DMS153 treated with DMSO at 0.1 percent for 48 hours (cell line): ENCODE data around the gene JCAD.
"Not testable (repeated sequence)": the region's sequence is repeated elsewhere in the genome, so short reads cannot be mapped to it uniquely, and the experiment has no call there.

Experiments used
- DNase-seq: peaks from one replicate; lab custom pipeline; 2025; ENCODE audit not compliant: unreplicated experiment; lab: John Stamatoyannopoulos, UW

JCAD gene, protein sequence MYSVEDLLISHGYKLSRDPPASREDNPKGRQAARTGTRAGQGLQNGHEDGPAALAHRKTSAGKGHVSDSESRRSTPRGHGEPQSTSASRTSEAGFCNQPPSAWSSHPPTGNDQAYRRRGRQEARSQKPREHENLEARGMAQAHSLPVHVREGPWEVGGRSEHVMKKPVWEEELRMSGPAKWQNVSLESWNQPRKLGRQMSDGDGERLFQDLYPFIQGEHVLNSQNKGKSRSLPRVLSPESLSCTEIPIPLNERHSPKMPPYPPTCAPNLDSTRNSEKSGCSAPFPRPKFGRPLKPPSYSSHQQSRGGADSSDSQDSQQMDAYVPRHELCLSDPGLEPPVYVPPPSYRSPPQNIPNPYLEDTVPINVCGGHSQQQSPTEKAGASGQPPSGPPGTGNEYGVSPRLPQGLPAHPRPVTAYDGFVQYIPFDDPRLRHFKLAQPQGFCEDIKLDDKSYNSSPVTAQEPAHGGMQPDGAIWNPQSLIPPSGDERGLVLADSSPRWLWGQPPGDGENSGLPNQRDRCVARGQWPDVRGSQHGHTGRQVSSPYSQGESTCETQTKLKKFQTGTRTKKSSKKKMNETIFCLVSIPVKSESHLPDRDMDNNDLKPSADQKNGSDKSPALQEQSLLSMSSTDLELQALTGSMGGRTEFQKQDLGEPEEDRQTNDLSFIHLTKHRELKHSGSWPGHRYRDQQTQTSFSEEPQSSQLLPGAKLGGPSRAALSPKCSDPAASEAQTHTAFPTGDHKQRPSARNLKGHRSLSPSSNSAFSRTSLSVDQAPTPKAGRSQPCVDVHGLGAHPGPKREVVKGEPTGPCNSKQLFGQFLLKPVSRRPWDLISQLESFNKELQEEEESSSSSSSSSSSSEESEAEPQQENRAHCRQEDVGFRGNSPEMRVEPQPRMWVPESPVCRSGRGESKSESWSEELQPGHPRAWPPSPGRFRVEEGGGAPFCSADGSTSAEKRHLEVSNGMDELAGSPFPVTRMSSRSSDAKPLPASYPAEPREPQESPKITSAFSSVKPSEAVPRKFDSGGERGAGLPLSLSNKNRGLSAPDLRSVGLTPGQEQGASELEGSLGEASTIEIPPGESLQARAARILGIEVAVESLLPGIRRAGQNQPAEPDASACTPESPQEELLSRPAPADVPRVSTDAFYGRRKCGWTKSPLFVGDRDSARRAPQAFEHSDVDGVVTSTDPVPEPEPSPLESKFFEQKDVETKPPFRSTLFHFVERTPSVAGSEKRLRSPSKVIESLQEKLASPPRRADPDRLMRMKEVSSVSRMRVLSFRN (N-terminal part only)

DNA sequence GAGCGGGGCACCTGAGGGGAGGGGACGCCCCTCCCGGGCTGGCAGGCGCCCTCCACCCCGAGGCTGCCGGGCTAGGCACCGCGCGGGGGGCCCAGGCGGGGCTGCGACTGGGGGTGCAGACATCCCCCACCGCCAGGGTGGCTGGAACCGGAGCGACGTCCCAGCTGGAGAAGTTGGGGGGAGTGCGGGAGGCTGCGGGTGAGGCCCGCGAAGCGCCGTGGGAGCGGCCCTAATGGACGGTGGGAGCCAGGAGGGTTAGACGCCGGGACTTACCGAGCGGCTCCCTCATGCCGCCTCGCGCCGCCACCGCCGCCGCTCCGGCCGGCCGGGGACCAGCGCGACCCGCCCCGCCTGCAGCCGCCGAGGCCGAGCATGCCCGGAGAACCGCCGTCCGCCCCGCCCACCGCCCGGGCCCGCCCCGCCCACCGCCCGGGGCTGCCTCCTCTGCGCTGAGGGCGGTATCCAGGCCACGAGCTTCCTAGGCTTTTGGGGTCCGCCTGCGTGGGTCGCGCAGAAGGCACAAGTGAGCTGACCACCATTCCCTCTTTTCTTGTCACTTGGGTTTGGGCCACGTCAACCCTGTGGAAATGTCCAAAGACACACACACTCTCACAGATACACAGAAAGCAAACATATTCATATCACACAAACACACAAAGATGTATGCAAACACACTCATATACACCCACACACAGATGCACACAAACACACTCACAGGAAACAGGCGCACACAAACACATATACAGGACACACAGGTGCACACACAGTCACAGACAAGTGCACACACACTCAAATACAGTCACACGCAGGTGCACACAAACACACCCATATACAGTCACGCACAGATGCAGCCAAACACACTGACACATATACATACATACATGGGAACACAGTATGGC is at the start of gene JCAD:
Gene JCAD, minus strand, starts transcription at position 378 of the 899 bp plus-strand sequence. CDS start 11,774 bp downstream, outside the sequence.
- DNase-seq: no peak

DNA sequence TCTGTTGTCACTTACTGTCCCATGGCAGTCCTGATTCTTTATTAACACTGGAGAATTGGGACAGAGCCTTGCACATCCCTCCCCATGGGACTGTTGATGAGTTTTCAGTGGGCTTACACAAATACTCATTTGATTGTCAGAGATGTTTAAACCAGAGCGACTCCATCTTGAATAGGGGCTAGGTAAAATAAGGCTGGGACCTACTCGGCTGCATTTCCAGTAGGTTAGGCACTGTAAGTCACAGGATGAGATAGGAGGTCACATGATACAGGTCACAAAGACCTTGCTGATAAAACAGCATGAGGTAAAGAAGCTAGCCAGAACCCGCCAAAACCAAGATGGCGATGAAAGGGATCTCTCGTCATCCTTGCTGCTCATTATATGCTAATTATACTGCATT is 47.6 kb upstream of the JCAD start:
- DNase-seq: no peak

DNA sequence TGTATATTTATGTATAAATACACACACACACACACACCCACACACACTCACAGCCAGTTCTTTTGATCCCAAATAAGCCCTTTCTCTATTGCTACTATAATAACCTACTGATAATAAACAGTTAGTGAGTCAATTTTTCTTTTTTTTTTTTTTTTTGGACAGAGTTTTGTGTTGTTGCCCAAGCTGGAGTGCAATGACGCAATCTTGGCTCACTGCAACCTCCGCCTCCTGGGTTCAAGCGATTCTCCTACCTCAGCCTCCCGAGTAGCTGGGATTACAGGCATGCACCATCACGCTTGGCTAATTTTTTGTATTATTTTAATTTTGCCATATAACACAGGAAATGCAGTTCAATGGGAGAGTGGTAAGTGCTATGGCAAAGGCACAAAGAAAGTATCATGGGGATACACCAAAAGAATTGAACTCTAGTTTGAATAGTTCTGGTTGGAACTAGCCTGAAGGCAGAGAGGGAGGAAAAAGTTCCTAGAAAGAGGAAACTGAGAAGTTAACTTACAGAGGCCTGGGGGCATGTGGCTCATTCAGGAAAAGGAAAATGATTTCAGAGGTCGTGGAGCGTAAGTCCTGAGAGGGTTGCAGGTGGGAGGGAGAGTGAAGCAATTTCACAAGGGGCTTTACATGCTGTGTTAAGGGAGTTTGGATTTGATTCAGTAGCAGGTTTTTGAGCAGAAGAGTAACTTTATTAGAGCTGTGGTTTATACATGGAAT is 44.4 kb upstream of the JCAD start:
- no peak for DNase-seq

DNA sequence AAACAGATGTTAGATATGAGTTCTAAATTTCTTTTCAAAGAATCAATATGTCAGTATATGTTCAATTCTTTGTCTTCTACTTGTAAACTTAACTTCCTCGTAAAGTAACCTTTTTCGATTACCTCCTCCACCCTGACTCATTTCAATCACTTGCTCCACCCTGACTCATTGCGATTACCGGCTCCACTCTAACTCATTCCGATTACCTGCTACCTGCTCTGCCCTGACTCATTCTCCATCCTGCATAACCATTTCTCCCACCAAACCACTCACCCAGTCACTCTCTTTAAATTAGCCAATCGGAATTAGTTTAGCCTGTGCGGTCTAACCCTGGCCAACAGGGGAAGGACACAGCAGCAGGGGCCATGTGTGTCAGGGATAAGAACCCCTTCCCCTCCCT is 40.3 kb upstream of the JCAD start:
- DNase-seq: not testable (repeated sequence)

DNA sequence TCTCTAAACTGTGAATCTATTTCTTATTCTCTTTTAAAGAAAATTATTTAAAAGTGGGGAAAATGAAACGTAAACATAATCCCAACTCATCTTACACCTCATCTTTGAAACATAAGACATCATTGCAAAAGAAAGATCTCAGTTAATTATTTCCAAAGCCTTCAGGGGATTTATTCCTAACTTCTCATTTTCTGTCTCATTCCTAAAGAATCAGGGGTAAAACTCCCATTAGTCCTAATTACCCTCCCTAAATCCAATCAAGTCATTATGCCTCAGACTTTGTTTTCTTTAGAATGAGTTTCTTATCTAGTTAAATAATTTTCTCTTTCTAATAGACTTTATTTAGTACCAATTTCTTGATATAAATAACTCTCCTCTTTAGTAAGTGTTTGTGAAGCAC is 39.7 kb upstream of the JCAD start:
- DNase-seq: no peak

DNA sequence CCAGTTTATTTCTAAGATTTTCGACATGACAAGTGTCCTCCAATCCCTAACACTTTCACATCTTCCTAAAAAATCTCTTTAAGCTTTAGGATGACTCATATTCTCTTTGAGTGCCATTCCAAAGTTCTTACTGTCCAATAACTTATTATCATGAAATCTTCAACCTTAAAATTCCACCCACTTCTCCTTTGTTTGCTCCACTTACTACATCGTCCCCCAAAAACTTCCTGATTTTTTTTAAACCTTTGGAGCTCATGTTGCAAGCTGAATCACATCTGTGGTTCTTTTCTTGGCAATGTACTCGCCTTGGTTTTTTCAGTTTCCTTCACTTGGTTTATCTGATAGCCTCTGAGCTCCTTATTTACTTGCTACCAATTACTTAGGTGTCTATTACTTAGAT is 39.2 kb upstream of the JCAD start:
- DNase-seq: no peak

DNA sequence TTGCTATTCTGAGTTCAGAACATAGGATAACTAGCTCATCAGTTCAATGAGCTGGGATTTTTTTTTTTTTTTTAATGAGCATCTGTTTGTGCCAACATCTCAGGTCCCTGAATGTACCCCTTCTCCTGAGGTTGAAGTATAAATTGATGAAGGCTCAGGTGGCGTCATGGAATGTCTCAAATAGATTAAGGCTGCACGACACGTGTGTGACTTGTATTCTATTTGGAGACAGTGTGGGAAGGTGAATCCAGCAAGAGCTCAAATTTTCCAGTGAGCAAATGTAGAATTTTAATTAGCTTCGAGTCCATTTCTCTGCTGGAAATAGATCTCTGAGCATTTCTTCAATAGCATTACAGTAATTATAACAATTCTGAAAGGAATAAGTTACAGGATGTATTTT is 37.2 kb upstream of the JCAD start:
- DNase-seq: no peak

DNA sequence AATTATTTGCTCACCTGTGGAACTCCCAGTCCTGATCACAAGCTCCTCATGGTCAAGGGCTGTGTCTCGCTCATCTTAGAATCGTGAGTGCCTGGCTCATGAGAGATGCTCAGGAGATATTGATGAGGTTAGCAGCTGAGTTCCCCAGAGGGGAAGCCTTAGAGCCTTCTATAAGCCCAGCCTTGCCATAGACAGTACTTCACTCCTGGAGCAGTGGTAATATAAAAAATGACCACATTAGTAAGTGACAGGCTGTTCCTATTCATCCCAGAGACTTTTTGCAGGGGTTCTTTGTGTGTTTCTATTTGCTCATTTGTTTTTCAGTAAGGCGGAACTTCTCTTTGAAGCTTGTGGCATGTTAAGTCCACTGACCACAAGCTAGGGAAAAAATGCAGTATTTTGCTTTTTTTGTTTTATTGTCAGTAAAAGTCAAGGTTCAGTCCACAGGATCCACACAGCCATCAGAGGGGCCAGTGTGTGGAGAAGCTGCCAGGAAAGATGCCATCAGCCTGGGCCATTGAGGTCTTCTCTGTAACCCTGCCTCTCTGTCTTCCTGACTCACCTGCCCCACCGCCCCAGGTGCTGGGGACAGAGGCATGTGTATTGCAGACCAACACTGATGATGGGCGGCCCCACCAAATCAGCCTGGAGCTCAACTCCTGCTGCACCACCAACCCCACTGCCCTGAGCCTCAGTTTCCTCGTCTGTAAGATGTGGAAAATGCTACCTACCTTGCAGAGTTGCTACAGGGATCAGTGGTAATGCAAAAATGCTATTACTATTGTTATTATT is 36.4 kb upstream of the JCAD start:
- DNase-seq: no peak

DNA sequence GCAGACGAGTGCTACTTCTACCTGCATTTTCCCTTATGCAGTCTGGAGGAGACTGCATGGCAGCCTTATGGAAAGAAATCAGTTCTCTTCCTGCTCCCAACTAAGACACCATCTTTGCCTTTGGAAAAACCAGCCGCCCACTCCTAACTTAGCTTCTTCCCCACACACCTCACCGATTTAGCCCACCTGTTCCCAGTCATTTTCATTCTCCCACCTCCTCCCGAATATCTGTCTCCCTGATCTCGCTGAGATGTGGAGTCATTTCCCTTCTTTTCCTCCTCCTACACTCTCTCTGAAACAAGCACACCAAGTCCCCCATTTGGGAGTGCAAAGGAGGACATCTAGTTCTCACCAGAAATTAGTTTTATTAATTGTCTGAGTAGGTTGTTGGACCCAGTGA is 35.2 kb upstream of the JCAD start:
- DNase-seq: no peak

DNA sequence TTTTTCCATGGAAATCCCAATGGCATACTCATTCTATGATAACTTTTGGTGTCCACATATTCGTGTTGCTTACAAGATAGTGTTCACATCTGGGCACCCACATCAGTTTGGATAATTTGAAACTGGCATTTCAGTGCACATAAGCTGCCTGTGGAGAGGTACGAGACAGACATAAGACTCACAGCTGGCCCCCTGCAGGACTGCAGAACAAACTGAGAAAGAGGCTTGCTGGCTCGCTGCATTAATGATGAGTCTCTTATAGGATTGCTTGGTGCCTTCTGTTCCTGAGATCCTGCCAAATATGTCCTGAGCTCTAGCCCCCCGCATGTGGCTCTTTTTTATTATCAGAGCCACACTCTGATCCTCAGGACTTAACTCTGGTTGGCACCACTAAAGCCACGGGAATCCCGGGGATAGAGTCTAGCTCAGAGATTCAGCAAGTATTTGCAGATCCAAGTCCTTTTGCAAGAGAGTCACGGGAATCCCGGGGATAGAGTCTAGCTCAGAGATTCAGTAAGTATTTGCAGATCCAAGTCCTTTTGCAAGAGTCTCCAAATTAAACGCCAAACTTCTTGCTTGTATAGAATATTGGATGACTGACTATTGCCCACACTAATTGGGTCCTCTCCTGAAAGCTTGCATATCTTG is 34.0 kb upstream of the JCAD start:
- DNase-seq: no peak

DNA sequence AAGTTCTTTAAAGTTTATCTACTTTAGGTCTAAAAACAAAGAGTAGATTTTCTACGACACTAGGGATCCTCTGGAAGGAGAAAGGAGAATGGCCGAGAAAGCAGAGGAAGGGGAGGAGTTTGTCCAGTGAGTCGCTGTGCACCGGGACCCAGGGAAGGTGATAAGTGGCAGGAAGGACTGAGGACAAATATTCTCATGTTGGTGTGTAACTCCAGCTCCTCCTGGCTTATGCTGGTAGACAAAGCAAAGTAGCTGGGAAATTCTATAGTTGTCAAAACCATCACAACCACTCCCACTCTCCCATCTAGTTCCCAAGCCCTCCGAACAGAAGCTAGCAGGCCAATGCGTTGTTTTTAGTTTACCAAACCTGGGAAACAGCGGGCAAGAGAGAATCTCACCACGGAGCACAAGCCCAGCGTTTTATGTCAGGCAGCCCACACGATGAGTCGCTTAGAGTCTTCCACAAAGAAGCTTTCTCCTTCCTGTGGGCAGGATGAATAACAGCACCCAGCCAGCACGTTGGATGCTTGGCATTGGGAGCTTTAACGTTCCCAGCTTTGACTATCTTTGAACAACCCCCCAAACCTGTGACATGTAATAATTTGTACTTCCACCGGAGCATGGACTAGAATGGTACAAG is 32.9 kb upstream of the JCAD start:
- DNase-seq: no peak

DNA sequence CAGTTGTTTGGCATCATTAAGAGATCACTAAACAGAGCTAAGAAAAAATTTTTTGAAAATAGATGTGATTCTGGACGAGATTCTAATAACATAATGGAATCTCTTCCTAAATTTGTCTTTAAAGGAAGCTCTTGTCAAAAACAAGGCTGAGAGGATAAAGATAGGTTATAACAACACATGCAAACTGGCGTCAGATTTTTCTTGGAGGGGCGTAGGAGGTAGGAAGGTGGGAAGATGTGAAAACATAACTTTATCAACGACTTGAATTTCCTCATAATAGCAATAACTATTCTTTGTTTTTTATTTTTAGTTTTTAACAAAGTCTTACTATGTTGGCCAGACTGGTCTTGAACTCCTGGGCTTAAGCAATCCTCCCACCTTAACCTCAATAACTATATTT is 31.8 kb upstream of the JCAD start:
- no peak for DNase-seq

DNA sequence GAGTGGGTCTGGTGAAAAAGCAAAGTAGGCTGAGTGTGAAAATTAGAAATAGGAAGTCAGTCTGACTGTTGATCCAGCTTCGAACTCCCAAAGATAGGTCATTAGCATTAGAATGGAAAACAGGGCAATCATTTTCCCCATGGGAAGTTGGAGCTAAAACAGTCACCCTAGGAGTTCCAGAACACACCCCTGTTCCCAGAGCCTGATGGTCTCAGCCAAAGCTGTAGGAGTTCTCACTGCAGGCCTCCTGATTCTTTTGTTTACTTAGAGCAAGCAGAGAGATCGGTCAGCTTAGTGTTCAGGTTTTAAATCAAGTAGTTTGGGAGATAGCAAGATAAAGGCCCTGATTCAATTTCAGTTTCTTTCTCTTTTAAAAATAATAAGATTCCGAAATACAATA is 28.8 kb upstream of the JCAD start:
- DNase-seq: no peak

DNA sequence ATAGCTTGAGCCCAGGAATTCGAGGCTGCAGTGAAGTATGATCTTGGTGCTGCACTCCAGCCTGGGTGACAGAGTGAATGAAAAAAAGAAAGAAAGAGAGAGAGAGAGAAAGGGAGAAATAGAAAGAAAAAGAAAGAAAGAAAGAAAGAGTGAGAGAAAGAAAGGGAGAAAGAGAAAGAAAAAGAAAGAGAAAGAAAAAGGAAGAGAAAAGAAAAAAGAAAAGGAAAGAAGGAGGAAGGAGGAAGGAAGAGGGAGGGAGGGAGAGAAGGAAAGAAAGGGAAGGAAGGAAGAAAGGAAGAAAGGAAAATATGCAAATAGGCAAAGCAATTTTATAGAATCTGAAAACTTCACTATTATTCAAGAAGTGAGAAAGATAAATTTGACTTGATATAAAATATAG is 24.5 kb upstream of the JCAD start:
- DNase-seq: no peak

DNA sequence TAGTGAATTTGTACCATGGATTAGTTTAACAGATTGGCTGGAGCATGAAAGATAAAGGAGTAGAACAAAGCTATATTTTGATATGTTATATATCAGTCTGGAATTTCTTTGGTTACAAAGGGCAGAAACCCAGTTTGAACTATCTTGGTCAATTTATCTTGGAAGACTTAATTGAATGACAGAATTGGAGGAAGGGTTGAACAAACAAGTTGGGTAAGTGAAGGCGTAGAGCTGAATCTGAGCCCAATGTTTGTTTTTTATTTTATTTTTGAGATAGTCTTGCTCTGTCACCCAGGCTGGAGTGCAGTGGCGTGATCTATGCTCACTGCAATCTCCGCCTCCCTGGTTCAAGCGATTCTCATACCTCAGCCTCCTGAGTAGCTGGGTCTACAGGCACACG is 21.8 kb upstream of the JCAD start:
- DNase-seq: no peak

DNA sequence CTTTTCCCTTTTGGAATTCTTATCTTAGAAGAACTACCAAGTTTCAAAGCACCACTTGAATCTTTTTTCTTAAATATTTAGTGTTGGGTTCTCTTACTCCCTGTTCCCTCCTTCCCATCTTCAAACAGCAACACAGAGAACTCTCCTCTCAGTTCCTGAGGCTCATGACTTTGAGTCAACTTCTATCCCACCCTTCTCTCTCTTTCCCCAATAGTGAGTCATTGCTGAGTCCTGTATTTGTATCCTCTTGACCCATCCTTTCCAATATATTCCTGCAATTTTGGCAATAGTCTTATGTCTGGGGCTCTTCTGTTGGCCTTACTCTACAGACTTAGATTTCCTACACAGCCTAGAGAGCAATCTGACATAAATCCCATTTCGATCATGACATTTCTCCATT is 20.8 kb upstream of the JCAD start:
- no peak for DNase-seq

DNA sequence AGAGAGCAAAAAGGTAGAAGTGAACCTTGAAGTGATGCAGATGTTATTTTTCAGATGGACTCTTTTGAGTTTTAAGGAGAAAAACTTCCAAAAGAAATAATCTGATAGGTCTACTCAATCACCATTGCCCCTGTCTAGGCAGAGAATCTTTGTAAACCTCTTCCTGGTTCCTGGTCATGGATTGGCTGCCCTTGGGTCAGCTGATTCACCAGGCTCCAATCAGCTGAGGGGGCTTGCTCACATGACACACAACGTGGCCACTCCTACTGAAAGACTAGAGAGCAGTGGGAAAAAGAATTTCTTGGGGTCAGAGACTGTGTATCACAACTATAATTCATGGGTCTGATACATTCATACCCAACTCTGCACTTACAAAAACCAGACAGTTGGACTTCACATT is 20.0 kb upstream of the JCAD start:
- DNase-seq: no peak

DNA sequence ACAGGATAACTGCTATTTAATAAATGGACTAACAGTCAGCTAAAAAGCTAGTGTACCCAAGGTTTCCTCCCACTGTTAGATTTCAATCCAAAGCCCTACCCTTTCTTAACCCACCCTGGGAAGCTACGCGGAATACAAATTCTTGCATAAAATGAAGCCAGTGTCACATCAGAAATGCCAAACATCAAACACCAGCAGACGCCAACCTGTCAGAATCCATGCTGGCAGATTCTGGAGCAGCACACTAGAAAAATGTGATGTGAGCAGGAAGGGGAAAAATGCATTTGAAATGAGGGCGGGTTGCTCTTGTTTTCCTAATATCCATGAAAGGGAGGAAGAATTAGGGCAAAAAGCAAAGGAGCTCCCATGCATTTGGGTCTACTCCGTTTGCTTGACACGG is 16.1 kb upstream of the JCAD start:
- DNase-seq: no peak
